ENCODE data around the gene SH2D6. TPM values are rescaled to one million over a fixed set of nuclear protein-coding genes. Genes with fewer than 3 reads are reported as not detected.

Gene SH2D6
- polyA plus RNA-seq, 3 donors = not detected

GRCh38 chr2:85436836-85437487 lies 18.4 kb downstream of the SH2D6 start:
- Histone ChIP-seq H4K20me1 (ENCODE audit: insufficient read depth, low read length) (no peaks in the 10 kb centered on the region), H3K36me3 (replicated peaks in 1 of 2; ENCODE audit: control insufficient read depth in 1 of 2, insufficient read depth in 2 of 2, low read length in 2 of 2) (no peaks in the 10 kb centered on the region), H3K4me3 (replicated peaks in 1 of 3; ENCODE audit: low read depth in 2 of 3, low read length in 3 of 3) (no peak overlapping the region), H3K9me3 (replicated peaks in 1 of 2; ENCODE audit: control insufficient read depth in 1 of 2, insufficient read depth in 1 of 2, low read length in 2 of 2) (no peaks in the 10 kb centered on the region), H3K27ac (ENCODE audit: low read depth in 1 of 2, low read length in 2 of 2) (peak overlapping the region; percentile 92 to 98), H3K27me3 (ENCODE audit: control insufficient read depth in 2 of 2, insufficient read depth in 2 of 2, low read length in 2 of 2) (no peaks in the 10 kb centered on the region), H2AFZ (ENCODE audit: insufficient read depth, low read depth, low read length, poor library complexity, severe bottlenecking) (peak overlapping the region; percentile 57), H3K9ac (ENCODE audit: insufficient read depth, low read length, poor library complexity, severe bottlenecking) (peak overlapping the region; percentile 83), H3K79me2 (ENCODE audit: insufficient read depth, low read length) (no peaks in the 10 kb centered on the region), H3K4me2 (replicated peaks; ENCODE audit: extremely low read depth, low read length, poor library complexity, severe bottlenecking) (peak overlapping the region; percentile 71), H3K4me1 (ENCODE audit: control insufficient read depth in 1 of 2, insufficient read depth in 2 of 2, low read length in 2 of 2) (peaks cover 54 to 62% of the 10 kb centered on the region in 2 donors)
- H3K27me3 Mint-ChIP-seq (ENCODE audit: low read depth in 3 of 3) = peaks cover 0 to 6% (median 2%) of the 10 kb centered on the region in 3 donors
- no peaks in the 10 kb centered on the region for H3K36me3 Mint-ChIP-seq
- H3K4me3 Mint-ChIP-seq = peak overlapping the region; percentile 62 to 64
- TF ChIP-seq CTCF (IDR thresholded peaks at IDR 0.05) = no peak
- H3K9me3 Mint-ChIP-seq = no peaks in the 10 kb centered on the region
- intact Hi-C loops (cut with micrococcal nuclease) = loop anchor here (5.0 kb wide), 2 partner anchors 60 to 100 kb away; partner anchors contain the start of gene MAT2A (in 2 of the 2)
- H3K27ac Mint-ChIP-seq = peak overlapping the region; percentile 95 to 100 (median 98)
- H3K4me1 Mint-ChIP-seq = peaks cover 53% of the 10 kb centered on the region
- 57% methylated on average over 5 of the region's 10 CpGs for WGBS (ENCODE audit: insufficient coverage)
- DNase-seq = peak in 1 of 3 donors; percentile 18

GRCh38 chr2:85437488-85438200 lies 19.1 kb downstream of the SH2D6 start:
- WGBS (ENCODE audit: insufficient coverage) = 0% methylated on average over 53 of the region's 64 CpGs
- Histone ChIP-seq H3K36me3 (replicated peaks in 1 of 2; ENCODE audit: control insufficient read depth in 1 of 2, insufficient read depth in 2 of 2, low read length in 2 of 2) (no peaks in the 10 kb centered on the region), H3K9ac (ENCODE audit: insufficient read depth, low read length, poor library complexity, severe bottlenecking) (peak overlapping the region; percentile 83), H3K4me3 (replicated peaks in 1 of 3; ENCODE audit: low read depth in 2 of 3, low read length in 3 of 3) (peak overlapping the region in 2 of 3 experiments; percentile 12 to 38), H3K9me3 (replicated peaks in 1 of 2; ENCODE audit: control insufficient read depth in 1 of 2, insufficient read depth in 1 of 2, low read length in 2 of 2) (no peaks in the 10 kb centered on the region), H3K4me1 (ENCODE audit: control insufficient read depth in 1 of 2, insufficient read depth in 2 of 2, low read length in 2 of 2) (peaks cover 57 to 66% of the 10 kb centered on the region in 2 donors), H3K27me3 (ENCODE audit: control insufficient read depth in 2 of 2, insufficient read depth in 2 of 2, low read length in 2 of 2) (no peaks in the 10 kb centered on the region), H3K27ac (ENCODE audit: low read depth in 1 of 2, low read length in 2 of 2) (peak overlapping the region; percentile 92 to 98), H2AFZ (ENCODE audit: insufficient read depth, low read depth, low read length, poor library complexity, severe bottlenecking) (peak overlapping the region; percentile 57), H3K79me2 (ENCODE audit: insufficient read depth, low read length) (no peaks in the 10 kb centered on the region), H4K20me1 (ENCODE audit: insufficient read depth, low read length) (no peaks in the 10 kb centered on the region), H3K4me2 (replicated peaks; ENCODE audit: extremely low read depth, low read length, poor library complexity, severe bottlenecking) (peak overlapping the region; percentile 71)
- H3K36me3 Mint-ChIP-seq = no peaks in the 10 kb centered on the region
- peak overlapping the region; percentile 98 to 100 (median 99) for H3K27ac Mint-ChIP-seq
- no peaks in the 10 kb centered on the region for H3K9me3 Mint-ChIP-seq
- DNase-seq = peak; percentile 96
- H3K27me3 Mint-ChIP-seq (ENCODE audit: low read depth in 3 of 3) = peaks cover 0 to 7% (median 2%) of the 10 kb centered on the region in 3 donors
- H3K4me3 Mint-ChIP-seq = peak overlapping the region; percentile 68 to 76
- peaks cover 59% of the 10 kb centered on the region for H3K4me1 Mint-ChIP-seq
- no peak for TF ChIP-seq CTCF (IDR thresholded peaks at IDR 0.05)
- intact Hi-C loops (cut with micrococcal nuclease) = loop anchor here (5.0 kb wide), 2 partner anchors 60 to 100 kb away; partner anchors contain the start of gene MAT2A (in 2 of the 2)

Data from CD14-positive monocyte (primary cell).